Ecto neural progenitor cell (in vitro differentiated cells): ENCODE measurements around the gene MEIOSIN.
A peak's percentile ranks its signal among the peaks of the same experiment; 100 is the strongest.

Experiments
- DNase-seq: peaks from one replicate; pipeline ENCODE4 v3.0.0-alpha.2; 2018; ENCODE audit warnings: low spot score

MEIOSIN gene

GRCh38 chr19:45764945-45765701 lies 31.9 kb downstream of the MEIOSIN start:
- peak; percentile 50 for DNase-seq

DNA sequence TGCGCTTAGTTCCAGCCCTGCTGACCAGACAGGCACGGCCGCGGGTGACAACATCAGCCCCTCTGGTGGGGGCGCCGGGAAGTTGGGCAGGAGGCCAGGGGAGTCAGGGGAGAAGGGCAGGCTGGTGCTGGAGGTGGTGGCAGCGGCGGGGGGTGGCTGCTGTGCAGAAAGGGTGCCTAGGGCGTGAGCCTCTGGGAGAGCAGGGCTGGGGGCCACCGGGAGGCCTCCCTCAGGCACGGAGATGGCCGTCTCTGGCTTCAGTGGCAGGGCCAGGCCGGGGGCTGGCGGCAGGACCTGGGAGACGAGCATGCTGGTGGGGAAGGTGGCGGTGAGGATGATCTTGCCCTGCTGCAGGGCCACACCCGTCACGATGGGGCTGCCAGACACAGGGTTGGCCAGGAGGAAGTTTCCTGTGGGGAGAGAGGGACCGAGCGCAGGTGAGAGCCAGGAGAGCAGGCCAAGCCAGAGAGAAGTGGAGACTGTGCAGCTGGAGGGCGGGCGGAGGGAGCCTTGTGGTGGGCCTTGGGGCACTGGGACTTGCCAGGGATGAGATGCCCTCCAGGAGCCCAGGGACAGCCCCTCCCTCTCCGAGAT lies 32.6 kb downstream of the MEIOSIN start:
- peak; percentile 47 for DNase-seq

GRCh38 chr19:45766296-45766868 lies 33.1 kb downstream of the MEIOSIN start:
- DNase-seq = peak; percentile 53

DNA sequence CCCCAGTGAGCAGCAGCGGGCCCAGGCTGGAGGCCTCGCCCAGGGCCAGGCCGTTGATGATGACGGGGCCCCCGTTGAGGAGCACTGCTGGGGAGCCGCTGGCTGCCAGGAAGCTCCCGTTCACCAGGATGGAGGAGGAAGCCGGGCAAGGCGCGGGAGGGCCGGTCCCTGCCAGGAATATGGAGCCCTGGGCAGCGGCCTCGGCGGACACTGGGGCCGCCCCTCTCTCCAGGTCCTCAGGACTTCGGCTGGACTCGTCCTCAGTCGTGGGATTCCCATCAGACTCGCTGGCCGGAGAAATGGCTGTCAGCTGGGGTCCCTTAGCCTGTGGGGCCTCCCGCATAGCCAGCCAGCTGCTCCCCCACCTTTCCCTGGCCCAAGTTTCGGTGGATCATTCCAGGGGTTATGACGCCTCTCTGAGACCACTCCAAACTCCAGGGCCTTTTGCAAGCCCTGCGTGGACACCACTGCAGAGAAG lies 33.7 kb downstream of the MEIOSIN start:
- DNase-seq = no peak

GRCh38 chr19:45767410-45767880 lies 34.2 kb downstream of the MEIOSIN start:
- peak; percentile 85 for DNase-seq

GRCh38 chr19:45767881-45768654 lies 34.8 kb downstream of the MEIOSIN start:
- peak; percentile 79 for DNase-seq

GRCh38 chr19:45768655-45768983 lies 35.4 kb downstream of the MEIOSIN start:
- peak; percentile 77 for DNase-seq

DNA sequence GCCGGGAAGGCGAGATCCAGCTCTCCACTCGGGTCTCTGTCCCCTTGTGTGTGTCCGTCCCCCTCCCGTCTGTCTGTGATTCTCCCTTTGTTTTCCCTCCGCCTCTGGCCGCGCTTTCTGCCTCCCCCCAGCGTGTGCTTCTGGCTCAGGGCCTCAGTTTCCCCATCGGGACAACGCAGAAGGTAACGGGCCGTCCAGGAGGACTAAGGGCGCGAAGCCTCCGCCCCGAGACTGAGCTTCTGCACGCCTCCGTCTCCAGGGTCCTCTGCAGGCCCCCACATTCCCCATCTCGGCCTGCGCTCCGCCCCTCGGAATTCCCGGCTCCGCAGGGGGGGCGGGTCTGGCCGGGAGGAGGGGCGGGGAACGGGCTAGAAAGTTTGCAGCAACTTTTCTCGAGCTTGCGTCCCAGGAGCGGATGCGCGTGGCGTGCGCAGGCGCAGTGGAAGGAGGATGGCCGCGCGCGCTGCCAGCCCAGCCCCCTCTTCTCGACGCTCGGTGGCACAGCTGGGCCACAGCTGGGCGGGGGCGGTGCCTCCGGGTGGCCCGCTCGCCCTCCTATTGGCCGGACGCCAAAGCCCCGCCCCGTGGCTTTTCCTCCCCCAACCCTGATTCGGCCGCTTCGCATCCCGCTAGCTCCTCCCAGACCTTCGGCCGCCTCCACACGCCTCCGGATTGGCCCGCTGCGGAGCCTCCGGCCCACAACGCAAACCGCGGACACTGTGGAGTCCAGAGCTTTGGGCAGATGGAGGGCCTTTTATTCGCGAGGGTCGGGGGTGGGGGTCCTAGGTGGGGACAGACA lies 35.9 kb downstream of the MEIOSIN start, which contains the start of gene SIX5:
TSS of gene SIX5 (minus strand) at position 269 of the 799 bp plus-strand sequence. CDS start 408 bp downstream, outside the sequence.
- DNase-seq = peak; percentile 99

GRCh38 chr19:45769821-45770191 lies 36.6 kb downstream of the MEIOSIN start:
- no peak for DNase-seq

- DNase-seq = peak; percentile 98
These were observed 37.2 kb downstream of the MEIOSIN start for GRCh38 chr19:45770192-45771101.

GRCh38 chr19:45771311-45771933 lies 38.2 kb downstream of the MEIOSIN start:
- DNase-seq = no peak

DNA sequence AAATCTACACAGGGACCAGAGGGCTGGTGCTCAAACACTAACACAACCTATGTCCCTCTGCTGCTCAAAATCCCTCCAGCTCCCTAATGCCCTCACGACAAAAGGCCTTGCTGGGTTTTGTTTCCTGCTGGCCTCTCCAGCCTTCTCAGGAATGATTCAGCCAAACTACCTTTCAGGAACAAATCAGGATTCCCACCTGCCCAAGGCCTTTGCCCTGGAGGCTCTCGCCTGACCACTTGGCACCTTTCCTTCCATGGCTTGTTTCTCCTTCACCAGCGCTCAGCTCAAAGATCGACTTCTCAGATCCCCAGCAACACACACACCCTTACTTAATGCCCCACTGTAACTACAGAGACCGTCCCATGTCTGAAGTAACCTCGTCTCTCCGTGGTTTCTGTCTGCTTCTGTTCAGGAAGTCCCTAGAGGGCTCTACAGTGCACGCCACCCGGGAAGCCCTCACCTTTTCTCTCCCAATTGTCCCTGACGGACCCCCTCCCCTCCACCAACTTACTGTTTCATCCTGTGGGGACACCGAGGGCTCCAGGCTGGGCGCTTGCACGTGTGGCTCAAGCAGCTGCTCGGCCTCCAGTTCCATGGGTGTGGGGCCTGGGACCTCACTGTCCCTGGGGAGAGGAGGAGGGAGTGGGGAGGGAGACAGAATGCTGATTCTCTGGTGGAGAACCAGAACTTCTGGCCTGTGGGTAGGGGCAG lies 39.0 kb downstream of the MEIOSIN start:
- no peak for DNase-seq

GRCh38 chr19:45772912-45773311 lies 39.7 kb downstream of the MEIOSIN start:
- DNase-seq = no peak

- DNase-seq = no peak
These were observed 40.1 kb downstream of the MEIOSIN start for GRCh38 chr19:45773384-45773783.

GRCh38 chr19:45774765-45775164 lies 41.5 kb downstream of the MEIOSIN start:
- no peak for DNase-seq

GRCh38 chr19:45777395-45777961 lies 44.2 kb downstream of the MEIOSIN start:
- DNase-seq = no peak

- no peak for DNase-seq
These were observed 44.9 kb downstream of the MEIOSIN start for GRCh38 chr19:45778010-45778661.
